Neural progenitor cell (in vitro differentiated cells): ENCODE data around the gene MGA. TPM values are rescaled to one million over a fixed set of nuclear protein-coding genes. Genes with fewer than 3 reads are reported as not detected.

Experiments used
- DNase-seq: peaks from one replicate; pipeline ENCODE4 v3.0.0-alpha.2; 2016; ENCODE audit warnings: low spot score
- H2AFZ ChIP-seq: fragments of 200-600 bp; sonication (generic); replicated peaks from 2 replicates; pipeline ENCODE4 v1.6.1; 2016; ENCODE audit warnings: antibody characterized with exemption
- H3F3A ChIP-seq: fragments of 200-600 bp; sonication (generic); 2 replicates; pipeline ENCODE4 v1.6.1; 2016; ENCODE audit warnings: antibody characterized with exemption, low read depth
- H3K27ac ChIP-seq: fragments of 200-600 bp; sonication (generic); 2 replicates; pipeline ENCODE4 v1.5.1; 2016; ENCODE audit warnings: mild to moderate bottlenecking
- H3K27me3 ChIP-seq: fragments of 200-600 bp; sonication (generic); 2 replicates; pipeline ENCODE4 v1.6.1; 2016; ENCODE audit warnings: mild to moderate bottlenecking, moderate library complexity
- H3K36me3 ChIP-seq: fragments of 200-600 bp; sonication (generic); 2 replicates; pipeline ENCODE4 v1.5.1; 2016
- H3K4me1 ChIP-seq: fragments of 200-600 bp; sonication (generic); 2 replicates; pipeline ENCODE4 v1.6.1; 2016; ENCODE audit warnings: mixed run types
- H3K4me2 ChIP-seq: fragments of 200-600 bp; sonication (generic); 2 replicates; pipeline ENCODE4 v1.6.1; 2016
- H3K4me3 ChIP-seq: fragments of 200-600 bp; sonication (generic); 2 replicates; pipeline ENCODE4 v1.5.1; 2016
- H3K79me2 ChIP-seq: fragments of 200-600 bp; sonication (generic); 2 replicates; pipeline ENCODE4 v1.6.1; 2016; ENCODE audit warnings: low read depth
- H3K9ac ChIP-seq: fragments of 200-600 bp; sonication (generic); 2 replicates; pipeline ENCODE4 v1.6.1; 2016
- H3K9me3 ChIP-seq: fragments of 200-600 bp; sonication (generic); 2 replicates; pipeline ENCODE4 v1.5.1; 2016; ENCODE audit warnings: low read depth
- H4K20me1 ChIP-seq: fragments of 200-600 bp; sonication (generic); 2 replicates; pipeline ENCODE4 v1.6.1; 2016; ENCODE audit warnings: low read depth
- H3K27ac Mint-ChIP-seq: 3 replicates; pipeline ENCODE4 v1.8.0; 2021; ENCODE audit warnings: mixed read lengths
- H3K27me3 Mint-ChIP-seq: 2 replicates; pipeline ENCODE4 v1.8.0; 2022; ENCODE audit warnings: low read depth, mild to moderate bottlenecking, inconsistent platforms, moderate library complexity, mixed read lengths; ENCODE audit not compliant: insufficient read depth
- H3K36me3 Mint-ChIP-seq: 3 replicates; pipeline ENCODE4 v1.8.0; 2021; ENCODE audit warnings: mixed read lengths
- H3K4me1 Mint-ChIP-seq: 3 replicates; pipeline ENCODE4 v1.8.0; 2021; ENCODE audit warnings: mixed read lengths
- H3K4me3 Mint-ChIP-seq: 3 replicates; pipeline ENCODE4 v1.8.0; 2021; ENCODE audit warnings: mild to moderate bottlenecking, moderate library complexity, mixed read lengths
- H3K9me3 Mint-ChIP-seq: 3 replicates; pipeline ENCODE4 v1.8.0; 2020; ENCODE audit warnings: mixed read lengths
- CTCF ChIP-seq: fragments of 200-600 bp; sonication (generic); IDR thresholded peaks from 2 replicates; pipeline ENCODE4 v1.5.1; 2017; ENCODE audit warnings: antibody characterized with exemption, mild to moderate bottlenecking
- EZH2 ChIP-seq: fragments of 200-600 bp; sonication (generic); IDR thresholded peaks from 2 replicates; pipeline ENCODE4 v1.6.1; 2017; ENCODE audit warnings: antibody characterized with exemption, mild to moderate bottlenecking, moderate library complexity
- EZH2phosphoT487 ChIP-seq: fragments of 200-600 bp; sonication (generic); IDR thresholded peaks from 2 replicates; pipeline ENCODE4 v1.6.1; 2017; ENCODE audit warnings: antibody characterized with exemption
- total RNA-seq: library from RNA; depleted of rRNA; stranded (reverse); fragments of >200 nt; gene quantifications from 2 replicates; pipeline ENCODE4 v1.2.3, GENCODE V29; 2015; ENCODE audit warnings: low replicate concordance

MGA gene
- total RNA-seq, 1 donor from 2014 or later: 73.4 TPM

DNA sequence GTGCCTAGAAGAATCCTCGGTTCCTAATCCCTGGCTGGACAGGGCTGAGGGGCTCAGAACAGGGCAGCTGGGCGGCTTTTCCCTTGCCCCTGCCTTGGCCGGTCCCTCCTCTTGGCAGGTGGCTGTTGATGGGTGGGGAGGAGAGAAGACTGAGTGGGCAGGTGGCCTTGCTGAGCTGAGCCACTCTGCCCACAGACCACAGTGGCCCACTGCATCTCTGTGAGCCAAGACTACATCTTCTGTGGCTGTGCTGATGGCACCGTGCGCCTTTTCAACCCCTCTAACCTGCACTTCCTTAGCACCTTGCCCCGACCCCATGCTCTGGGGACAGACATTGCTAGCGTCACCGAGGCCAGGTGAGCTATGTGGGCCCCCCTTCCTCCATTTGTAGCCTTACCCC lies 153.2 kb downstream of the MGA start:
- no peaks in the 10 kb centered on the region for H3F3A ChIP-seq
- no peaks in the 10 kb centered on the region for H3K79me2 ChIP-seq
- no peaks in the 10 kb centered on the region for H3K9me3 Mint-ChIP-seq
- H2AFZ ChIP-seq: no peak overlapping the region
- H3K4me2 ChIP-seq: no peak overlapping the region
- no peak overlapping the region for H3K9ac ChIP-seq
- H3K27ac Mint-ChIP-seq: no peak overlapping the region
- H3K4me3 Mint-ChIP-seq: no peak overlapping the region
- H3K36me3 ChIP-seq: no peaks in the 10 kb centered on the region
- H3K27me3 ChIP-seq: no peaks in the 10 kb centered on the region
- H3K4me1 Mint-ChIP-seq: peaks cover 4% of the 10 kb centered on the region
- no peak for DNase-seq
- H3K27me3 Mint-ChIP-seq: no peaks in the 10 kb centered on the region
- no peaks in the 10 kb centered on the region for H3K4me1 ChIP-seq
- TF ChIP-seq EZH2: no peak
- TF ChIP-seq EZH2phosphoT487: no peak
- no peak for TF ChIP-seq CTCF
- no peak overlapping the region for H3K4me3 ChIP-seq
- H3K27ac ChIP-seq: no peak overlapping the region
- peaks cover 20% of the 10 kb centered on the region for H3K36me3 Mint-ChIP-seq
- no peaks in the 10 kb centered on the region for H3K9me3 ChIP-seq
- no peaks in the 10 kb centered on the region for H4K20me1 ChIP-seq

- no peak overlapping the region for H3K4me3 Mint-ChIP-seq
Observed at GRCh38 chr15:41814534-41814933, 154.3 kb downstream of the MGA start.

DNA sequence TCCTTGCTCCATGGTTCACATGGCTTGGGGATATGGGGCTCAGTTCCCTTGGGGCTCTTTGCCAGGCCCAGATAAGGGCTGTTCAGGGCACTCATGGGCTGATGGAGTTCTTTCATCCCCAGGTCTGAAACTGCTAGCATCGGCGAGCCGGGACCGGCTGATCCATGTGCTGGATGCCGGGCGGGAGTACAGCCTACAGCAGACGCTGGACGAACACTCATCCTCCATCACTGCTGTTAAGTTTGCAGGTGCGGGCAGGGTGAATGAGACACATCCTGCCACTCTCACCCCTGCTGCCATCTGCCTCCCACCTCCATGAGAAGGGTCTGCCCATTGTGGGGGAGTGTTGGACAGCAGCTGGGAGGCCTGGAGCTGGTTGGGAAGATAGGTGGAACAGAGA lies 156.6 kb downstream of the MGA start:
- H3K79me2 ChIP-seq: no peaks in the 10 kb centered on the region
- H3F3A ChIP-seq: no peaks in the 10 kb centered on the region
- no peaks in the 10 kb centered on the region for H3K4me1 ChIP-seq
- H3K27ac ChIP-seq: no peak overlapping the region
- DNase-seq: no peak
- H4K20me1 ChIP-seq: no peaks in the 10 kb centered on the region
- H2AFZ ChIP-seq: no peak overlapping the region
- peaks cover 33% of the 10 kb centered on the region for H3K36me3 Mint-ChIP-seq
- no peak overlapping the region for H3K9ac ChIP-seq
- H3K4me1 Mint-ChIP-seq: peaks cover 2% of the 10 kb centered on the region
- no peak for TF ChIP-seq EZH2phosphoT487
- TF ChIP-seq CTCF: no peak
- H3K27ac Mint-ChIP-seq: no peak overlapping the region
- no peaks in the 10 kb centered on the region for H3K27me3 ChIP-seq
- no peaks in the 10 kb centered on the region for H3K9me3 Mint-ChIP-seq
- H3K9me3 ChIP-seq: no peaks in the 10 kb centered on the region
- H3K4me3 ChIP-seq: no peak overlapping the region
- no peak overlapping the region for H3K4me2 ChIP-seq
- H3K4me3 Mint-ChIP-seq: no peak overlapping the region
- H3K36me3 ChIP-seq: no peaks in the 10 kb centered on the region
- H3K27me3 Mint-ChIP-seq: peaks cover 2% of the 10 kb centered on the region

More at GRCh38 chr15:41814534-41814933, 154.3 kb downstream of the MGA start:
- Histone ChIP-seq H3K4me3 (no peak overlapping the region), H3K4me1 (no peaks in the 10 kb centered on the region), H3K27ac (no peak overlapping the region), H3K9me3 (no peaks in the 10 kb centered on the region), H3K36me3 (no peaks in the 10 kb centered on the region), H3K79me2 (no peaks in the 10 kb centered on the region), H3K9ac (no peak overlapping the region), H3F3A (no peaks in the 10 kb centered on the region), H3K27me3 (no peaks in the 10 kb centered on the region), H4K20me1 (no peaks in the 10 kb centered on the region), H3K4me2 (no peak overlapping the region), H2AFZ (no peak overlapping the region)
- Mint-ChIP-seq H3K9me3 (no peaks in the 10 kb centered on the region), H3K36me3 (peaks cover 27% of the 10 kb centered on the region), H3K27me3 (no peaks in the 10 kb centered on the region), H3K27ac (no peak overlapping the region), H3K4me1 (peaks cover 4% of the 10 kb centered on the region)
- no peak for TF ChIP-seq EZH2phosphoT487
- TF ChIP-seq EZH2: no peak
- DNase-seq: no peak

- Histone ChIP-seq H3K36me3 (no peaks in the 10 kb centered on the region), H3K4me1 (no peaks in the 10 kb centered on the region), H3K27ac (no peak overlapping the region), H4K20me1 (no peaks in the 10 kb centered on the region), H3F3A (no peaks in the 10 kb centered on the region), H3K4me3 (no peak overlapping the region), H3K4me2 (no peak overlapping the region), H2AFZ (no peak overlapping the region), H3K27me3 (no peaks in the 10 kb centered on the region), H3K79me2 (no peaks in the 10 kb centered on the region), H3K9ac (no peak overlapping the region), H3K9me3 (no peaks in the 10 kb centered on the region)
- Mint-ChIP-seq H3K36me3 (peaks cover 33% of the 10 kb centered on the region), H3K27ac (no peak overlapping the region), H3K4me3 (no peak overlapping the region), H3K27me3 (peaks cover 2% of the 10 kb centered on the region), H3K9me3 (no peaks in the 10 kb centered on the region), H3K4me1 (no peaks in the 10 kb centered on the region)
- no peak for TF ChIP-seq EZH2phosphoT487
- no peak for TF ChIP-seq CTCF
- no peak for TF ChIP-seq EZH2
- no peak for DNase-seq
Observed at GRCh38 chr15:41817327-41817726, 157.1 kb downstream of the MGA start.
